Measurements from ENCODE around the gene NR4A3. TPM values are rescaled to one million over a fixed set of nuclear protein-coding genes. Genes with fewer than 3 reads are reported as not detected.

Gene NR4A3
- total and polyA plus RNA-seq, 9 of the 15 experiments (the other 6 are each of a cell fraction or from before 2014, with no cell fraction given) = 0.04 to 0.07 TPM; not detected in 7

GRCh38 chr9:99906403-99907207, 84.9 kb downstream of the NR4A3 start, which contains the start of gene STX17 (continued):
- TF ChIP-seq MGA (IDR thresholded peaks at IDR 0.05) = no peak; the same call in 1 of the 2 replicates
- no peak for TF ChIP-seq ZNF780A (CRISPR knock-in tag; IDR thresholded peaks at IDR 0.05)
- no peak for TF ChIP-seq DEAF1 (CRISPR knock-in tag; IDR thresholded peaks at IDR 0.05)
- no peak for TF ChIP-seq ZNF124 (CRISPR knock-in tag; IDR thresholded peaks at IDR 0.05)
- TF ChIP-seq MTA3 (IDR thresholded peaks at IDR 0.05; ENCODE audit: borderline replicate concordance) = peak; percentile 77; the same call in 1 of the 2 replicates
- no peak for TF ChIP-seq ZNF146 (CRISPR knock-in tag; IDR thresholded peaks at IDR 0.05; ENCODE audit: unreplicated experiment)
- no peak for TF ChIP-seq SIX5 (IDR thresholded peaks at IDR 0.05; ENCODE audit: borderline replicate concordance in 1 of 2, insufficient read depth in 1 of 2, low read depth in 1 of 2, low read length in 2 of 2)
- no peak for TF ChIP-seq ZNF134 (CRISPR knock-in tag; conservative IDR thresholded peaks at IDR 0.05)
- no peak for TF ChIP-seq ZNF644 (tag; IDR thresholded peaks at IDR 0.05; ENCODE audit: low read depth)
